Activated T-helper 1 cell treated with anti-CD3 and anti-CD28 coated beads, Interleukin-12 subunit alpha, Interleukin-12 subunit beta, Interleukin-2, Interleukin-4 antibody, amounts not matched to agents 30 ng/mL and 10 ng/mL and 1 ng/mL, durations not matched to agents 14 hours and 24 hours and 36 hours (primary cell): ENCODE data around the gene DCDC2C. TPM values are rescaled to one million over a fixed set of nuclear protein-coding genes. Genes with fewer than 3 reads are reported as not detected.

Experiments used
- DNase-seq: peaks from one replicate; pipeline ENCODE4 v3.0.0; 2021; ENCODE audit warnings: low spot score
- H3K27ac Mint-ChIP-seq: one replicate; pipeline ENCODE4 v1.8.0; 2021; ENCODE audit warnings: mild to moderate bottlenecking, mixed read lengths
- H3K27me3 Mint-ChIP-seq: one replicate; pipeline ENCODE4 v1.8.0; 2022; ENCODE audit warnings: mild to moderate bottlenecking, moderate library complexity, mixed read lengths; ENCODE audit not compliant: insufficient read depth
- H3K36me3 Mint-ChIP-seq: one replicate; pipeline ENCODE4 v1.8.0; 2021; ENCODE audit warnings: low read depth, mixed read lengths
- H3K4me1 Mint-ChIP-seq: one replicate; pipeline ENCODE4 v1.8.0; 2021; ENCODE audit warnings: low read depth, mixed read lengths
- H3K4me3 Mint-ChIP-seq: one replicate; pipeline ENCODE4 v1.8.0; 2021; ENCODE audit warnings: mild to moderate bottlenecking, moderate library complexity, mixed read lengths
- H3K9me3 Mint-ChIP-seq: one replicate; pipeline ENCODE4 v1.8.0; 2021; ENCODE audit warnings: mixed read lengths
- intact Hi-C: fragments of 100-400 bp; cut with micrococcal nuclease; formaldehyde crosslinking; loops from one replicate; pipeline ENCODE4 v1.15.1; 2024
- total RNA-seq: library from RNA; stranded (reverse); gene quantifications from 2 replicates; pipeline ENCODE4 v1.2.3, GENCODE V29; 2022

DCDC2C gene
- total RNA-seq, 1 donor from 2014 or later: not detected

- no peak overlapping the region for H3K4me3 Mint-ChIP-seq
- no peaks in the 10 kb centered on the region for H3K4me1 Mint-ChIP-seq
- H3K27me3 Mint-ChIP-seq: peaks cover 4% of the 10 kb centered on the region
- intact Hi-C loops: no loop called here
- H3K9me3 Mint-ChIP-seq: no peaks in the 10 kb centered on the region
- H3K36me3 Mint-ChIP-seq: no peaks in the 10 kb centered on the region
- no peak for DNase-seq
- H3K27ac Mint-ChIP-seq: no peak overlapping the region
These were observed 59.5 kb downstream of the DCDC2C start for GRCh38 chr2:3762771-3763447.

- Mint-ChIP-seq H3K36me3 (no peaks in the 10 kb centered on the region), H3K4me1 (no peaks in the 10 kb centered on the region), H3K4me3 (no peak overlapping the region), H3K27ac (no peak overlapping the region), H3K9me3 (no peaks in the 10 kb centered on the region), H3K27me3 (no peaks in the 10 kb centered on the region)
- DNase-seq: no peak
- intact Hi-C loops: no loop called here
These were observed 63.4 kb downstream of the DCDC2C start for GRCh38 chr2:3766824-3767223.

- intact Hi-C loops: no loop called here
- Mint-ChIP-seq H3K27me3 (no peaks in the 10 kb centered on the region), H3K4me1 (no peaks in the 10 kb centered on the region), H3K36me3 (no peaks in the 10 kb centered on the region), H3K4me3 (no peak overlapping the region), H3K9me3 (no peaks in the 10 kb centered on the region), H3K27ac (no peak overlapping the region)
- DNase-seq: no peak
These were observed 65.8 kb downstream of the DCDC2C start for GRCh38 chr2:3768960-3769765.

GRCh38 chr2:3769766-3770165, 66.4 kb downstream of the DCDC2C start:
- no peaks in the 10 kb centered on the region for H3K27me3 Mint-ChIP-seq
- H3K4me1 Mint-ChIP-seq: no peaks in the 10 kb centered on the region
- intact Hi-C loops: no loop called here
- no peak overlapping the region for H3K4me3 Mint-ChIP-seq
- H3K27ac Mint-ChIP-seq: no peak overlapping the region
- H3K36me3 Mint-ChIP-seq: no peaks in the 10 kb centered on the region
- no peaks in the 10 kb centered on the region for H3K9me3 Mint-ChIP-seq
- no peak for DNase-seq

GRCh38 chr2:3770724-3771415, 67.5 kb downstream of the DCDC2C start:
- no peak overlapping the region for H3K27ac Mint-ChIP-seq
- no peaks in the 10 kb centered on the region for H3K4me1 Mint-ChIP-seq

GRCh38 chr2:3771576-3771975, 68.2 kb downstream of the DCDC2C start:
- Mint-ChIP-seq H3K36me3 (no peaks in the 10 kb centered on the region), H3K4me3 (no peak overlapping the region), H3K27ac (no peak overlapping the region), H3K4me1 (no peaks in the 10 kb centered on the region), H3K9me3 (no peaks in the 10 kb centered on the region), H3K27me3 (no peaks in the 10 kb centered on the region)
- no peak for DNase-seq
- intact Hi-C loops: no loop called here

More at GRCh38 chr2:3770724-3771415, 67.5 kb downstream of the DCDC2C start:
- H3K9me3 Mint-ChIP-seq: no peaks in the 10 kb centered on the region
- H3K27me3 Mint-ChIP-seq: no peaks in the 10 kb centered on the region
- intact Hi-C loops: no loop called here
- H3K4me3 Mint-ChIP-seq: no peak overlapping the region
- no peak for DNase-seq
- no peaks in the 10 kb centered on the region for H3K36me3 Mint-ChIP-seq

GRCh38 chr2:3774336-3774735, 71.0 kb downstream of the DCDC2C start:
- no peak for DNase-seq
- no peaks in the 10 kb centered on the region for H3K4me1 Mint-ChIP-seq

DNA sequence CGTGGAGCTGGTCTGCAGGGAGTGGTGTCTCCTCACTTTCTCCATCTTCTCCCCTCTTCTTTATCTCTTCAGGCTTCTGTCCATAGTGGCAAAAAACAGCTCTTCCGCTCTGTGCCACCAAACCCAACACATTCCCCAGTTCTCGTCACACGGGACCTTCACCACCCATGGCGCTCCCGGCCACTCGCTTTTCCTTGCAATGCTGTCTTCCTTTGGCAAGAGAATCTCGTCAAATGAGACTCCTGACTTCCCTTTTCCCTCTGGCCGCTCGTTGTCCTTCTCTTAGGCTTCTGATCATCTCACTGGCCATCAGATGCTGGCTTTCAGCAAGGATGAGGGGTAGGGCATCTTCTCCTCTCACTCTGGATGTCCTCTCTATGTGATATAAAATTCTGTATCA, 72.9 kb downstream of the DCDC2C start:
- peaks cover 8% of the 10 kb centered on the region for H3K4me1 Mint-ChIP-seq
- H3K4me3 Mint-ChIP-seq: no peak overlapping the region
- no peaks in the 10 kb centered on the region for H3K9me3 Mint-ChIP-seq
- DNase-seq: no peak
- intact Hi-C loops: no loop called here
- H3K36me3 Mint-ChIP-seq: no peaks in the 10 kb centered on the region
- H3K27ac Mint-ChIP-seq: no peak overlapping the region
- peaks cover 15% of the 10 kb centered on the region for H3K27me3 Mint-ChIP-seq

More at GRCh38 chr2:3774336-3774735, 71.0 kb downstream of the DCDC2C start:
- Mint-ChIP-seq H3K27me3 (peaks cover 11% of the 10 kb centered on the region), H3K4me3 (no peak overlapping the region), H3K27ac (no peak overlapping the region), H3K36me3 (no peaks in the 10 kb centered on the region), H3K9me3 (no peaks in the 10 kb centered on the region)
- intact Hi-C loops: no loop called here

DNA sequence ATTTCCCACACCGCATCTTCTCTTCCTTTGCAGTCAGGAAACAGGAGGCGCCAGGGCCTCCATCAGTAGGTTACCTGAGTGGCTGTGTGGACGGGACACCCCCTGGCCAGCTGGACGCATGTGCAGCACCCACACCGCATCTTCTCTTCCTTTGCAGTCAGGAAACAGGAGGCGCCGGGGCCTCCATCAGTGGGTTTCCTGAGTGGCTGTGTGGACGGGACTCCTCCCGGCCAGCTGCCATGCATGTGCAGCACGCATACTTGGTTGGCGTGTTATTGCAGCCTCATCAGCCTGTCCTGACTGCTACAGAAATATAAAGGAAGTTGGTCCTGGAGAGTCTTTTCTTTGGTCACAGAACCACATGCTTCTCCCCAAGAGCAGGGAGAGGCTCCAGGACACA, 74.6 kb downstream of the DCDC2C start:
- DNase-seq: no peak
- Mint-ChIP-seq H3K4me3 (no peak overlapping the region), H3K27me3 (peaks cover 15% of the 10 kb centered on the region), H3K9me3 (no peaks in the 10 kb centered on the region), H3K36me3 (no peaks in the 10 kb centered on the region), H3K4me1 (peaks cover 8% of the 10 kb centered on the region), H3K27ac (no peak overlapping the region)
- intact Hi-C loops: no loop called here

GRCh38 chr2:3778851-3779495, 75.6 kb downstream of the DCDC2C start:
- Mint-ChIP-seq H3K4me3 (no peak overlapping the region), H3K4me1 (peaks cover 8% of the 10 kb centered on the region), H3K27ac (no peak overlapping the region), H3K36me3 (no peaks in the 10 kb centered on the region), H3K9me3 (no peaks in the 10 kb centered on the region), H3K27me3 (peaks cover 15% of the 10 kb centered on the region)
- DNase-seq: no peak
- intact Hi-C loops: no loop called here

- no peak overlapping the region for H3K4me3 Mint-ChIP-seq
- no peak for DNase-seq
- H3K36me3 Mint-ChIP-seq: no peaks in the 10 kb centered on the region
- H3K27me3 Mint-ChIP-seq: peaks cover 15% of the 10 kb centered on the region
- intact Hi-C loops: loop anchor here (1.0 kb wide), 1 partner anchor 51 kb away; no protein-coding TSS in a partner anchor
- H3K4me1 Mint-ChIP-seq: peaks cover 8% of the 10 kb centered on the region
- H3K27ac Mint-ChIP-seq: no peak overlapping the region
- no peaks in the 10 kb centered on the region for H3K9me3 Mint-ChIP-seq
These were observed 76.2 kb downstream of the DCDC2C start for GRCh38 chr2:3779496-3780049.
